ENCODE measurements around the gene VMAC.
"Not testable (repeated sequence)": the region's sequence is repeated elsewhere in the genome, so short reads cannot be mapped to it uniquely, and the experiment has no call there.

The VMAC gene

DNA sequence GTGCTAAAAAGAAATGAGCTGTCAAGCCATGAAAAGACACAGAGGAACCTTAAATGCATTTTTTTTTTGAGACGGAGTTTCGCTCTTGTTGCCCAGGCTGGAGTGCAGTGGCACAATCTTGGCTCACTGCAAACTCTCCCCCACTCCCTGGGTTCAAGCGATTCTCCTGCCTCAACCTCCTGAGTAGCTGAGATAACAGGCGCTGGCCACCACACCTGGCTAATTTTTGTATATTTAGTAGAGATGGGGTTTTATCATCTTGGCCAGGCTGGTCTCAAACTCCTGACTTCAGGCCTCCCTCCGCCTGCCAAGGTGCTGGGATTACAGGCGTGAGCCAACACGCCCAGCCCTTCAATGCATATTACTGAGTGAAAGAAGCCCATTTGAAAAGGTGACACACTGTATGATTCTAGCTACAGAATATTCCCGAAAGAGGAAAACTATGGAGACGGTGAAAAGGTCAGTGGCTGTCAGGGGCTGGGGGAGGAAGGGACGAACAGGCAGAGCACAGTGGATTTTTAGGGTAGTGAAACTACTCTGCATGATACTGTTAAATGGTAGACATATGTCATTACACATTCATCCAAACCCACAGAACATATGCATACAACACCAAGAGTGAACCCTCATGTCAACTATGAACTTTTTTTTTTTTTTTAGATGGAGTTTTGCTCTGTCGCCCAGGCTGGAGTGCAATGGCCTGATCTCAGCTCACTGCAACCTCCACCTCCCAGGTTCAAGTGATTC is 20.4 kb upstream of the VMAC start:
- not testable (repeated sequence) for DNase-seq

DNA sequence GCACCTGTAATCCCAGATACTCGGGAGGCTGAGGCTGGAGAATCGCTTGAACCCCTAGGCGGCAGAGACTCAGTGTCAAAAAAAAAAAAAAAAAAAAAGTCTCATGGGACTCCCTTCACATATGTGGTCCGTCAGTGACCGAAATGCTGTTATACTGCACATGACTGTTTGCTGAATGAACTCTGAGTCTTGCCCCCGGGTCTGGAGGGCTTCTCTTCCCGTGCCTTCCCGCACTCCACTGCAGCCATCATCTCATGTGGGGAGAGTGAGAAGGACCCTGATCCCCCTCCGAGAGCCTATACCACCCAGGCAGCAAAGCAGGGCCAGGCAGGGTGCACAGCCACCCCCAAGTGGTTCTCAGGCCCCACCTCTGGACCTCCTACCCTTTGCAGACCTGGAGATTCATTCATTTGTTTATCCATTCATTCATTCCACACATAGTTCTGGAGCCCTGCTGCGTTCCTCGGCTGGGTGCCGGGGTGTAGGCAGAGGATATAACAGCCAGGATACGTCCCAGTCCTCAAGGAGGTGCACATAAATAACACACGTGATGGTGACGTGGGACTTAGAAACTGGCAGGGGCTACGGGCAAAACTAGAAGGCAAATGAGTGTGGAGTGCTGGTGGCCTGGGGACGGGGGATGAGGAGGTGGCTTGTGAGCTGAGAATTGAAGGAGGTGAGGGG is 15.2 kb upstream of the VMAC start:
- DNase-seq: no peak

DNA sequence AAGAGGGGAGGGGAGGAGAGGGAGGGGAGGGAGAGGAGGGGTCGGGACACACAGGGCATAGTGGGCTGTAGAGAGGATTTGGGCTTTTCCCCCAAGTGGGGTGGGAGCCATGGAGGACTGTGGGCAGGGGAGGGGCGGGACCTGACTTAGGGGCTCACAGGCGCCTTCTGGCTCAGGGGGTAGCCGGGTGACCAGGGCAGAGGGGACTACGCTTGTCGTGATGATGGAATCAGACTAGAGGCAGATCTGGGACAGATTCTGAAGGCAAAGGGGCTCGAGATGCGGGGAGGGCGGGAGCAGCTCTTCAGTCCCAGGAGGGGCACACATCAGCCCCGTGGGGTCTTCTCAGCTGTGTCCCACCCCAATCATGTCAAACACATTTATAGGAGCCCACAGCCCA is 14.6 kb upstream of the VMAC start:
- DNase-seq: no peak

DNA sequence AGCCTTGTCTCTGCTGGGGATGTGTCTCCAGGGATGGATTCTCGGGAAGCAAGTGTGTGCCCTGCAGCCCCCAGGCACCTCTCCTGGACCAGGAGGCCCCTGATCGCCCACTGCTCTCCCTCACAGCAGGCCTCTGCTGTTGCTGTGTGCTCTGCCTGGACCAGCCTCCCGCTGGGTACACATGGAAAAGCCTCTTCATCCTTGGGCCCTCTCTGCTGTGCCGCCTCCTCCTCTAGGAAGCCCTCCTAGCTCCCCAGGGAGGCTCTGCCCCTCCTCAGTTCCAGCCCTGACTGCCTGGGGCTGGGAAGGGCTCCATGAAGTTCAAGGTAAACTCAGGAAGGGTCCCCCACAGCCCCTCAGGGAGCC is 13.1 kb upstream of the VMAC start:
- DNase-seq: no peak

DNA sequence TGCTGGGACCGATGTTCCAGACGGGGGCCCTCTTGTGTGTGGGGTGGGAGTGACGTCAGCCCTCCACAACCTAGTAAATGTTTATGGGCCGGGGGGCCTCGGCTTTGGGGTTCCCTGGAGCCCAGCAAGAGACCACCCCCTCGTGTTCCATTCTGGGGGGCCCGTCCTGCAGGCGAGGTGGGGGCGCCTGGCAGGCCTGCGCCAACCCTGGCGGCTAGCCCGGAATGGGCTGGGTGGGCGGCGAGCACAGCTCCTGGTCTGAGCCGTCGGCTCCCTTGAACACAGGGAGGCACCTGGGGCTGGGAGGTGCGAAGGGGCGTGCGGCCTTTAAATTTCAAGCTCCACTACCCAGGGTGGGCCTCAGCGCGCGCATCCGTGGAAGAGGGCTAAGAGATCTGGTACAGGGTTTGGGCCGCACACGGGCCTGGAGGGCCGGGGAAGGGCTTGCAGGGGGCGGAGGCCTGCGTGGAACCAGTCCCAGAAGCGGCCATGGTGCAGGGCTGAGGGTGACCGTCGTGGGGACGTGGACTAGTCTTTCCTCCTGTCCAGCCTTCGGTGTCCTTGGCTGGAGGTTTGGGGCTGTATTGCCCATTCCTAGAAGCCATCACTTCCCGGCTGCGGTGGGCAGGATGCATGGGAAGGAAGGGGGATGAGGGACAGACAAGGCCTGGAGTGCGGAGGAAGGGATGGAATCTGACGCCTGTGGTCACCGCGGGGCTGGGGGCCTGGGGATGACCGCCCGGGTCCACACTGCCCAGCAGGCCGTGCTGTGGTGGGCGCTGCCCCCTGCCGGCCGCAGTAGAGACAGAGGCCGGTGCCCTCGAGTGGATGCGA is 12.5 kb upstream of the VMAC start:
- DNase-seq: peak; percentile 38

DNA sequence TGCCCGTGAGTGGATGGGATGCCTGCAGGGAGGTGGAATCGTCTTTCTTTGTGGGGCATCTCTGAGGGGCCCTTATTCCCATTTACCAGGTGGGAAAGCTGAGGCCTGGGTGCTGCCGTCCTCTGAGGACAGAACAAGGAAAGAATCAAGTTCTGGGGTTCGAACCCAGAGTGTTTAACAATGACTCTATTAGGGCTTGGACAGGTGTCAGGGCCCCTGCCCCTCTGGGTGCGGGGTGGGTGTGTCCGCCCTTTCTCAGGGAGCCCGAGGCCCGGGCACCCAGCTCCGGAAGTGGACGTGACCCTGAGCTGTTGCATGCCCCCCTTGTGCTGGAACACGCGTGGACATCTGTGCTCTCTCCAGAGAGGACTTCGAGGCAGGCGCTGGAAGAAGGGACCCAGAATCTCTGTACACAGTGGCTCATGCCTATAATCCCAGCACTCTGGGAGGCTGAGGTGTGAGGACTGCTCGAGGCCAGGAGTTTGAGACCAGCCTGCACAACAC is 11.8 kb upstream of the VMAC start:
- no peak for DNase-seq

DNA sequence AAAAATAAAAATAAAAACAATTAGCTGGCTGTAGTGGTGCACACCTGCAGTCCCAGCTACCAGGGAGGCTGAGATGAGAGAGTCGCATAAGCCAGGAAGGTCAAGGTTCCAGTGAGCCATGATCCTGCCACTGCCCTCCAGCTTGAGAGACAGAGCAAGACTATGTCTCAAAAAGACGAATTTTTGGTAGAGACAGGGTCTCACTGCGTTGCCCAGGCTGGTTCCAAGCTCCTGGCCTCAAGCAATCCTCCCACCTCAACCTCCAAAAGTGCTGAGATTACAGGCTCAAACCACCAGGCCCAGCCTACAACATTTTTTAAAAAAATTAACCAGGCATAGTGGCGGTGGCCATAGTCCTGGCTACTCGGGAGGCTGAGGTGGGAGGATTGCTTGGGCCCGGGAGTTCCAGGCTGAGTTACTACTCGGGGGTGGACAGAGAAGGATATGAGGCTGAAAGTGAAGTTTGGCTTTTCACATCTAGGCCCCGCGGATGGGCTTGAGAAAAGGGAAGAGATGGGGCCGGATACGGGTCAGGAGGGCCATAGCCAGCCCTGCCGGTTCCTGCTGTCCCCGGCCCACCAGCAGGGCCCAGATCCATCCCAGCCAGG is 11.3 kb upstream of the VMAC start:
- DNase-seq: no peak

DNA sequence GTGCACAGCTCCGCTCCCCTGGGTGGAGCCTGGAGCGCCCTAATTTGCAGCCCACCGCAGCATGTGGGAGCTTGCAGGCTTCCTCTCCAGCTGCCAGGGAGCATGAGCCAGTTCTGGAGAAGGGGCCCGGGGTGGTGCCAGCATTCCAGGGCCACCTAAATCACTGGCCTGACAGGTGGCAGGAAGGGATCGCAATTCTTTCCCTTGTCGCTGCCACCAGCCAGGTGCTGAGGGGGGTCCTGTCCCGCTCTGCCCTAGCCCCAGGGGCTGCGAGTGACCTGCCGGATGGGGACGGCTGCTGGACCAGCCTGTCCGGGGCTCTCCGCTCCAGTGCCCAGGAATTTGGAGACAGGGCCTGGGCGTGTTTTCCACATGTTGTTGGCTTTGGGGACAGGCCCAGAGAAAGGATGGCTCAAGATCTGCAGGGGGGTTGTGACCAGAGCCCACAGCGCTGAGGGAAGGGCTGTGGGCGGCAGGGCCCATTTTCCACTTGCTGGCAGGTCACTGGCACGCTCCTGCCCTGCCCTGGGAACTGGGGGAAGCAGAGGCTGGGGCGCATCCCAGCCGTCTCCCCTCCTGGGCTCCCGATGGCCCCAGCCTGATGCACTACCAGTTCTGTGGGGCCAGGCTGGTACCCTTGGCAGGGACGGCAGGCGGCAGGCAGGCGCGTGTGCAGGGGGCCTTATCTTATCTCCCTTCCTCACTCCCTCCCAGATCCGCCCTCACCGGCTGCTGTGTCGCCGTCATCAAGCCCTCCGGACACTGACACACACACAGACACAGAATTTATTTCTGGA is 10.6 kb upstream of the VMAC start:
- DNase-seq: no peak

DNA sequence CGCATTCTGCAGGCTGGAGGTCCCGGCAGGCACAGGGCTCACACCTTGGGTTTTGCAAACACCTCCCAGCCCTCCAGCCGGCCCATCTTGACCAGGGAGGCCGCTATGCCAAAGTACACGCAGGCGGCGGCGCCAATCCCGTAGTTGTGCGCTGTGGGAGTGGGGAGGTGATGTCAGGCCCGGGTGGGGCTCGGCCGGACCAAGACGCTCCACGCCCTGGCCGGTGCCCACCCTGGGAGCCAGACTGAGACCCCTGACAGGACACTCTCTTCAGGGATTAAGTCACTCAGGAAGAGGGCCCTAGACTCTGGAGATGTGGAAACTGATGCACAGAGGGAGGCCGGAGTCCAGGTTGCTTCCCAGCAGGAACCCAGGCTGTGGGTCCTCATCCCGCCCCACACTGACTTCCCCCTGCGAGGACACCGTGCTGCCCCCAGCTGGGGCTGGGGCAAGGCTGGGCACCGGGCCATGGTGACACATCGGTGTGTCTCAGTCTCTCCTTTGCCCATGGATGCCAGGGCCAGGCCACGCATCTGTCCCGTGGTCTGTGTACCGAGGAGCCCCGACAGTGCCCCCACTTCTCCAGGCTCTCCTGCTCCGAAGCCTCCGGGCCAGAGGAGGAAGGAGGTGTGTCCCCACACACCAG is 9.8 kb upstream of the VMAC start:
- no peak for DNase-seq

DNA sequence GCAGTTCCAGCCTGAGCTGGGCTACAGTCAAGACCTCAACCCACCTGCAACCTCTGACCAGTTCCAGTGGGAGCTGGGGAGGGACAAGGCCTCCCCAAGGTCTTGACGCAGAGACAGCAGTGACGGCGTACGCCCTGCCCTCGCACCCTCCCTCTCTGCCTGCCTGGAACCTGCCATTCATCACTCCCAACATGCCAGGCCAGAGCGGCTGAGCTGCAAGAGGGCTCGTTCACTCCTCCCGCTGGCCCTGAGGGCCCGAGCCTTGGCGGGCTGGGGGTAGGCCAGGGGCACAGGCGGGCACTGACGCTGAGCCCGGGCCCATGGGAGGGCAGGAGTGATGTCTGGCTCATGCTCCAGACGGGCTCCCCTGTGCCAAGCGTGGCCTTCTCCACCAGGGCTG is 9.3 kb upstream of the VMAC start:
- no peak for DNase-seq

DNA sequence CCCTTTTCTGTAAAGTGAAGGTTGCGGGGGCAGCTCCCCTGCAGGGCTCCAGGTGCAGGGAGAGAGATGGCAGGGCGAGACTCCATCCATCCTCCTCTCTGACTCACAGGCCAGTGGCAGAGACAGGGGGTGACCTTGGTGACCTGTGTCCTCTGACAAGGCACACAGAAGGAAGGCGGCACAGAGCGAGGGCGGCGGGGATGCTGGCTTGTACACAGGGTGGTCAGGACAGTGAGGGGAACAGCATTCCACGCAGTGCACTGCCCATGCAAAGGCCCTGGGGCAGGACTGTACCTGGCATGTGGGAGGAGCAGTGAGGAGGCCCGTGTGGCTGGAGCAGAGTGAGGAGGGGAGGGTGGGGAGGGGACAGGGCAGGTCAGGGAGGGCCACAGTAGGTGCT is 8.8 kb upstream of the VMAC start:
- no peak for DNase-seq

DNA sequence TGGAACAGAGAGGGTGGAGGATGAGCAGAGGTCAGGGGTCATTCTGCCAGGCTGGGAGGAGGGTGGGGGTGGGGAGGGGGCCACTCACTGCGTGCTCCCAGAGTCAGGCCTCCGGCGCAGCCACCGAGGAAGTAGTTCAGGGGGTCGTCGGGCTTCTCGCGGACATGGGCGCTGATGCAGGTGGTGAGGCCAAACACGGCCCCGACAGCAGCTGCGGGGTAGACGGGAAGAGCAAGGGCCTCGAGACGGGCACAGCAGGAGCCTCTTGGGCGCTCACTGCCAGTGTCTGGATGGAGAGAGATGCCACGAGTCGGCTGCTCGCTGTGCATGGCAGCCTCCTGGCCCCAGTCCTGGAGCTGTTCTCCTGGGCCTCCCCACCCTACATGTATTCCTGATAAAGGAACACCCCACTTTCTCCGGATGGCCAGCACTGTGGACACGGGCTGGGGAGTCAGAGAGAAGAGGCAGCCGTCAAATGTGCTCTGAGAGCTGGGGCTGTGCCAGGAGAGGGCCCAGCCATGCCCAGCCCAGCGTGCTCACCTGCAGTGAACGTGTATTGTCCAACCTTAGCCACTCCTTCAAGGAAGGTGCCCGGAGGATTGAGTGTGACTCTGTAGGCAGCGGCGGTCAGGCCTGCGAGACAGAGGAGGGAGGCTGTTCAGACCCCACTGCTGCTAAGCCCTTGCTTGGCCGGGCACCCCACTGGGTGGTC is 8.2 kb upstream of the VMAC start:
- DNase-seq: no peak

DNA sequence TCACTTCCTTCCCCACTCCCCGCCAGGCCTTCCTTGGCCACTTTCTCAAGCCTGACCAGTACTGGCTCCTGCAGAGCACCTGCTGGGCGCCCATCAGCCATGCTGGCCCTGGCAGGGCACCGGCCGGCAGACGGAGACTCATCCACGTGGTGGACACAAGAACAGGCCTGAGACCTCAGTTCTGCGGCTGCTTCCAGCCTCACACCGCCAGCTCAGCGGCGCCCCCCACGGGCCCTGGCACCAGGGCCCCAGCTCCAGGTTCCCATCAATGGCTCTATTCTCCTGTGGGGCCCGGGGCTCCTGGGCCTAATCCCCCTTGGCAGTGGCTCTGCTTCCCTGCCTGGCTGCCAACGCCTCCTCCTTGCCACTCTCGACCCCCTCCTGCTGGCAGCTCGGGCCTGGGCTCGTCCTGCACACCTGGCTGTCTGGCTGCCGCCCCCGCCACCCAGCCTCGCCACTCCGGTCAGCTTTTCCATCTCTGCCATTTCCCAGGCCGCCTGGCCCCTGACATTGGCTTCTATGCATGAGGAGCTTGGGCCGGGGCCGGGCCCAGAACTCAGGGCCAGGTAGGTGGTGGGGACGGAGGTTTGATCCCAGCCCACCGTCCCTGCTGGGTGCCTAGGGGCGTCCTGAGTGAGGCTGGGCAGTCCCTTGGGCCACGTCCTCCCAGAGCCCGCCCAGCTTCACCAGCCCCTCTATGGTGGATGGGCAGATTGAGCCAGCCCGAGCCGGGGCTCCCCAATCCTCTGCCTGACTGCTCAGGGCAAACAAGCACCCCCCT is 7.3 kb upstream of the VMAC start:
- no peak for DNase-seq

DNA sequence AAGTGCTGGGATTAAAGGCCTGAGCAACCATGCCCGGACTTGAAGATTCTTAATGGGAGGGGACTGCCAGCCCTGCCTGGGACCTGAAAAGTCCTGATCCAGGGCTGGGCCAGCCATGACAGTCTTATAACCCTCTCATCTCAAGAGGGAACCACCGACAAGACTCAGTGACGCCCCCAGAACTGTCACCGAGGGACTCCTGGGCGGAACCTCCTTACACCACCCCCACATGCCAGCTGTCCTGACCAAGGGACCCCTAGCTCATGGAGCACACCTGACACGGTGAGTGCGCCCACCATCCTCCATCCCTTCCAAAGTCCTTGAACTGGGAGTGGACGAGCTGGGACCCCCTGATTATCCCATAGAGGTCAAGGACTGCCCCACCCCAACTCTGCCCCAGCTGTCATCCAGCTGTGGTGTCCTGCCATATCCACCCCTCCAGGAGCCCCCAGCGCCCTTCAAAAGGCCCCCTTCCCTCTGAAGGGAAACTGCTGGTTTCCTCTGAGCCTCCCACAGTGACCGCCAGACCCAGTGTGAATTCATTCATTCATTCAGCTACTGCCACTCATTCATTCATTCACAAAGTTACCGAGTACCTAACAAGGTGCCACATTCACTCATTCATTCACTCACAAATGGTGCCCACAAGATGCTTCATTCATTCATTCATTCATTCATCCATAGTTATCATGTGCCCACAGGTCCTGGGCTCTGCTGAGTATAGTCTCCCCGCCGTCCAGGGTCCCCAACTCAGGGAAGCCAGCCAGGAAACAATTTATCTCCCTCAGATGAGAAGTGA is 4.7 kb upstream of the VMAC start:
- no peak for DNase-seq

DNA sequence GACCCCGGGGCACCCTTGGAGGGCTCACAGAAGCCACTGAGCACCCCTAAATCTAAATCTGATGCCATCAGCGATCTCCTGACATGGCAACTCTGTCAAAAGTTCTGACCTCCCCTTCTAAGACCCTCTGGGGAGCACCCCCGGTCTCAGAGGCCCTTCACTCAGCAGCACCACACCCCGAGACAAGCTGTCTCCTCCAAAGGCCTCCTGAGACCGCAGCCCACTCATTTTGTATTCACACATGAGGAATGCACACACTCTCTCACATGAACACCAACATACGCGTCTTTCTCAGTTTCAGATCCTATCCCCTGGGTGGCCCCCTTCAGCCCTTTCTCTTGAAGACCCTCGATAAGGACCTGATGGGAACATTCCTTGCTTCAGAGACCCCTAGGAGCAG is 3.7 kb upstream of the VMAC start:
- no peak for DNase-seq

DNA sequence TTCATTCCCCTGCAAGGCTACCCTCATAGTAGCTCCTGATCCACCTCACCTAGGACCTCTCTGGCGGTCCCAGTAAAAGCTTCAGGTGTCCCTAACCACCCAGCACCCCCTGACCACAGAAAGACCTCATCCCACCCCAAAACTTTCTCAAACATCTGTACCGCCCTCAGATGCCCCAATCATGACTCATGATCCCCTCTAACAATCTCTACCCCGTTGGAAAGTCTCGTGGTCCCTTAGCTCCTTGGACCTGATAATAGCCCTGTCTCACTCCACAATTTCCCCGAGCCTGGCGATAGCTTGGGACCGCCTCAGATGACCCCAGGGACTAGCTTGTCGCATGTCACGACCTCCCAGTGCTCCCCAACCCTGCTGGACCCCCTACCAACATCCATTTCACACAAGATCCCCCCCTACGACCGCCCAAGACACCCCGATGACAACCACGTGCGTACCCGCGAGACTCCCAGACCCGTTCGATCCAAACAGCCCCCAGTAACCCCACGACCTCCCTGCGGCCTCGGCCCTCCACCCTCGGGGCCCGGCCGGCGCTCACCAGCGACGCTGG is 1.5 kb upstream of the VMAC start:
- DNase-seq: peak; percentile 23

DNA sequence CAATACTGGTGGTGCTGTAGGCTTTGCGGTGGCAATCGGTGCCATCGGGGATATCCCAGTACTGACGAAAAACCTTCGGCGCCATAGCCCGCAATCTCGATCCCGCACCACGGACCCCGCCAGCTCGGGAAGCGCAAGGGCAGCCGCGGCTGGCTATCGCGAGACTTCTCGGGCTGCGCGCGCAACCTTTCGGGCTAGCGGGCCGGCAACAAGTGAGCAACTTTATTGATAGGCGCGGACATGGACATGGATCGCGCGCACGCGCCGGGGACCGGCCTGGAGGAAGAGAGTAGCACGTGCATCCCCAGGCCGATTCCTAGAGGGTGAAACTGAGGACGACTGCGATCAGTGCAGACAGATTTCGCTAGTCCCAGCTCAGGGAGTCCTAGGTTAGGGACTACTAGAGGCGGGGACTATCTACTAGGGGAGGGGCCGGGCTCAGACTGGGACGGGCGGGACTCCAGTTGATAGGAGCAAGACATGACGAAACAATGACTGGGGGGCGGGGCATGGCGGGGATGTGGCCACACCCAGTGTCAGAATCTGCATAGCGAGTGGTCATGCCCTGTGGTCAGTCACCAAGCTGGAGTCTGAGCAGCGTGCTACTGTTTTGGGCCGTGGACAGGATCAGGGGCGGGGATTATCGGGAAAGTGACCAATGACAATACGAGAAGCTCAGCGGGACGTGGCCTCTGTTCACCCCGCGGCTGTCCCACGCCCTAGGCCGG is 884 bp upstream of the VMAC start, which contains the start of gene NDUFA11:
NDUFA11 (minus strand) TSS at position 167 of the 728 bp plus-strand sequence; CDS start at position 85, 82 bp downstream.
- DNase-seq: peak; percentile 98

DNA sequence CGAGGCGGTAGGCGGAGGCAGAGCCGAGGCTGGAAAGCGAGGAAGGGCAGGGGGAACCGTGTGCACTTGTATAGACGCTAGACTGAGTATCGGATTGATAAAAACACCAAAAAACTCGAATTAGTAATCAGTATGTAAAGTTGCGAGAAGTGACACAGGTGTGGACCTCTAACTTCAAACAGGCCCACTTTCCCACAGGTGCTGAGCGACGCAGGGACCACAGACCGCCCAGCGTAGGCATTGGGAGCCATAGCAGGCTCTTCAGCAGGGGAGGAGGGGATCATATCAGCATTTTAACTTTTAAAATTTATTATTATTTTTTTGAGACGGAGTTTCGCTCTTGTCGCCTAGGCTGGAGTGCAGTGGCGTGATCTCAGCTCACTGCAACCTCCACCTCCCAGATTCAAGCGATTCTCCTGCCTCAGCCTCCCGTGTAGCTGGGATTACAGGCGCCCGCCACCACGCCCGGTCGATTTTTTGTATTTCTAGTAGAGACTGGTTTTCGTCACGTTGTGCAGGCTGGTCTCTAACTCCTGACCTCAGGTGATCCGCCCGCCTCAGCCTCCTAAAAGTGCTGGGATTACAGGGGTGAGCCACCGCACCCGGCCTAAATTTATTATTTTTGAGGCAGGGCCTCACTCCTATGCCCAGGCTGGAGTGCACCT is 574 bp downstream of the VMAC start:
- DNase-seq: no peak
